GM19372 (cell line): ENCODE results near the gene KLHL34.

Experiments used
- ATAC-seq: cut with Tn5 transposase; IDR thresholded peaks from one replicate; pipeline ENCODE4 v1.9.1; 2021; ENCODE audit warnings: mild to moderate bottlenecking, low read depth, moderate library complexity; ENCODE audit not compliant: unreplicated experiment

Gene KLHL34, protein sequence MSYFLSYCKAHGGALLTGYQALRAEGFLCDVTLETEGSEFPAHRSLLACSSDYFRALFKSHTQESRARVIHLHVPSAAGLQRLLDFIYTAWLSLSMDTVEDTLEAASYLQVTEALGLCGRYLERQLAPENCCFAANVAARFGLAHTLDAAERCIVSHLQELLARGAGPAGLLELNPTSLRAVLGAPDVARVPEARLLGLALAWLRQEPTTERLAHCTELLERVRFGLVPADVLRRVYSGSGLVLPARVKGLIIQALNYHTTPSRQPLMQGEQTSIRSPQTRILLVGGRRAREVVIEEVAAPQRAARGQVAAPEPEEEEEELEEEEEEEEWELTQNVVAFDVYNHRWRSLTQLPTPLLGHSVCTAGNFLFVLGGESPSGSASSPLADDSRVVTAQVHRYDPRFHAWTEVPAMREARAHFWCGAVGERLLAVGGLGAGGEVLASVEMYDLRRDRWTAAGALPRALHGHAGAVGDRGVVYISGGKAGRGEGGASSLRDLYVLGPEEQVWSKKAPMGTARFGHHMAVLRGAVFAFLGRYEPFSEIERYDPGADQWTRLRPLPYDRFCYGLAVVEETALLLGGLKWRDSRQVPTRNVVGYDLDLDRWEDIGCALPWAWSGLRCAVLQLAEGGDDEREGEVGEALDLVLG

DNA sequence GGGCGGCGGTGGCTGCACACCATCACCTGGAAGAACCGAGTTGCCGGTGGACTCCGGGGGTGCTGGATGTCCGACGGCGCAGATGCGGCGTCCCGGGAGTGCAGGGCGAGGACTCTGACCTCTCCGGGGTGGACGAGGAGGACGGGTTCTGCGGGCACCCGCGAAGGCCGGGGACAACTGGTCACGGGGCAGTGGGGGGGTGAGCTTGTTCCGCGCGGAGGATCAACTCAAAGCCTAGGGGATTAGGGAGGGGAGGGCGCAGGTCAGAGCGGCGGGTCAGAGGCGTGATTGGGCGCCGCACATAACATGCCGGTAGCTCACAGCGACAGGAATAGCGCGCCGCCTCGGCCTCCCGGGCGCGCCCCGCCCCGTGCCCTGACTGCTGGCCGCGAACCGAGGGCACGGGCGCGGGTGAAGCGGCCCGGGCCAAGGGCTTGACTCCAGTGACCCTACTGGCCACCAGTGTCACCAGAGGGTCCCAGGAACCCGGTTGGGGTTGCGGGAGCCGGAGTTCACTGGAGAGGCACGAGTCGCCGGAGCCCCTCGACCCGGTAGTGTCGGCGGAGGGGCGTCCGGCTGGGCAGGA is at the start of gene KLHL34:
KLHL34 (minus strand) TSS at position 179 of the 586 bp plus-strand sequence. CDS start 542 bp downstream, outside the sequence.
- peak; percentile 37 for ATAC-seq

DNA sequence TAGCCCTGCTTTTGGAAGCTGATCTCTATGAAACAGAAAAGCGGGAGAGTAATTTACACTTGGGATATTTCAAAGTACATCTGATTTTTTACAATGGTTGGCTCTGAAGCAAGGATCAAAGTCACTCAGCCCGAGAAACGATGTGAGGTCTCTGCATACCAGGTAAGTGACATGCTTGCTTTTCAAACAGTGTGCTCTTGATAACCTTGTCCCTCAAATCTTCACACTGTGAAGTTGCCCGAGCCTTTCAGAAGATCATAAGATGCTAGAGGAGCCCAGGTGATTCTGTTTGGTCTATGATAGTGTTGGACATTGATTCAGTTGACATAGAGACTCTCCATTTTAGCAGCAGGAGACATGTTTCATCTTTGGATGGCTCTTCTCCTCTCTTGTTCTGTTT is 47.1 kb upstream of the KLHL34 start:
- no peak for ATAC-seq

DNA sequence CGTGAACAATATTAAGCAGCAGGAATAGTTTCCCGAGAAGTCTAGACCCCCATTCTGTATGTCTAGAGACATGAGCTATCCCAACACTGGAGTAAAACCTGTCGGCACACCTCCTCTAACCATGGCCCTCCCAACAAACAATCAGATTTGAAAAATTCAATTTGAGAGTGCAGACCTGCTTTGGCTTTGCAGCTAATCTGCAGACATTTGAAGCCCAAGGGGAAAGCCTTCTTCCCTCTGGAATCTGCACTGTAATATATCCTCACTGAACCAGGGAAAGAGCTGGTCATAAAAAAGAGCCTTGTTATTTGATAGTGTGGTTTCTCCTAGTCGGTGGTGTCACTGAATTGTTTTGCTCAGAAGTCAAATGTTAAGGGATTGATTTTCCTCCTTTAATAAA is 44.6 kb upstream of the KLHL34 start:
- no peak for ATAC-seq

DNA sequence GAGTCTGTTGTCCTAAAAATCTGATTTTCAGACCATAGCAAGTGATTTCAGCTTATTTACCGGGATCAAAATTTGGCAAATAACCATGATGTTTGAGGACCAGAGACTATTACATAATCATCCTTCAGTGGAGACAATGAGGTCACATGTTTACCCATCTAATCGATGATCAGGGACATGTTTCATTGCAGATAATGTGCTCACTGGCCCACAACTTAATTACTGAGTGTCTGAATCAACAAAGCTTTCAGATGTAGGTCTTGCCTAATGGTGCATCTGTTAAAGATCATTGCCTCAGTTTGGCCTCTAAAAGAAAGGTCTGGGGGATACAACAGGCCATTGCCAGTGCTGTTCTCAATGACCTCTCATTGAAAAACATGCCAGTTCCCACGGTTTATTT is 42.8 kb upstream of the KLHL34 start:
- ATAC-seq = no peak

DNA sequence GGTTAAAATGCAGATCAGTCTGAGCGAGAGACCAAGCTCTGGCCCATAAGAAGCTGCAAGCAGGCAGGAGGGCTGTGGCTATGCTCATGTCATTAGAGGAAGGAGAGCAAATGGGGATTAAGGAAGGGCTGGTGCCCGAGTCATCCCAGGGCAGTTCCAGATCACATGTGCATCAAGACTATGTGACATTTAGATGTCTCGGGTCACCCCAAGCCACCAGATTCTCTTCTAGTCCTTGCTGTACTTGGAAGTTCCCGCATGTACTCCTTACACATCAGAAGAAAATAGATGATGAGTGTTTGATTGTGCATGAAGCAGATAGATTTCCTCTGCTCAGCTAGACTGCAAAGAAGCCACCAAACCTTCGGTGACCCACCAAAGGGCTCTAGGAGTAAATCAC is 42.1 kb upstream of the KLHL34 start:
- ATAC-seq = no peak

DNA sequence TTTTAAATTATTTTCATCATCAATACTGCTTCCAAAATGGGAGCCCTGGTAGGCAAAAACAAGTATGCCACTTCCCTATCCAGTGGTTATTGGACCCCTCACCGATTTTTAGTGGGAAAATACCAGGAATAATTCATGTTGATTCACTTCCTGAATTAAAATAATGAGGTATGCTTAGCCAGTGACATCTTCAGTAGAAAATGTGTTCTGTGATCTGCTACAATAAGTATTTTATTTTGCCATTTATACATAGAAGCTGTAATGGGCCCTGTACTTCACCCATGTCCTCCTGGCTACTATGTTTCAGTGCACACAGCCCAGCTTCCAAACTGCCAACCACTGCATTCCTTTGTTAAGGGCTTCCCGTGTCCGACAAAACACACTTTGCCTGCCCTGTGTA is 41.0 kb upstream of the KLHL34 start:
- no peak for ATAC-seq

DNA sequence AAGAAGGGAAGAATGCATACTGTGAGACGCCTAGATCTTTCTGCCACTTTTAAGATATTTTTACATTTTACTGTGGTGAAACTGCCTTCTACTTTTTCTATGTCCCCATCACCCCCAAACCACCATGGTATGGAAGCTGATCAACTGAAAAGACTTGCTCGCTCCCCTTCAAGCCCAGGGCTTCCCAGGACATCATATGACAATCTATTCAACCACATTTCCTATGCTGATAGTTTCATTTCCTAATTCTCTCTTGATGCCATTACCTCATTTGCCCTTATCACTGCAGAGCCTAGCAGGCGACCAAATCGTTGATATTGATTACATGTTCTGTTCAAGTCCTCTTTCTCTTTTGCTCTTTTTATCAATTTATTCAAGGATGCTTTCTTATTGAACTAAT is 40.1 kb upstream of the KLHL34 start:
- ATAC-seq = no peak

DNA sequence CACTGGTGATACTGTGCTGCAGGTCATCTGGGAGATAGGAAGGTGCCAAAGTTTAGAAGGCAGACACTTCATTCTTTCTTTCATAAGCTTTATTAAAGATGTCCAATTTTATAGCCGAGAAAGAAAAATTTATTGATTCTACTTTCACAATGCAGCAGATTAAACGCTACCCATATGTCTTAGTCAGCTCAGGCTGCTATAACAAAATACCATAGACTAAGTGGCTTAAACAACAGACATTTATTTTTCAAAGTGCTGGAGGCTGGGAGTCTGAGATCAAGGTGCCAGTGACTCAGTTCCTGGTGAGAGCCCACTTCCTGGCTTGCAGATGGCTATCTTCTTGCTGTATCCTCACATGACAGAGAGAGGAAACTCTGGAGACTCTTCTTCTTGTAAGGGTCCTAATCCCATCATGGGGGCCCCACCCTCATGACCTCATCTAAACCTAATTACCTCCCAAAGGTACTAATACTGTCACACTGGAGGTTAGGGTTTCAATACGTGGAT is 33.4 kb upstream of the KLHL34 start:
- ATAC-seq = no peak

DNA sequence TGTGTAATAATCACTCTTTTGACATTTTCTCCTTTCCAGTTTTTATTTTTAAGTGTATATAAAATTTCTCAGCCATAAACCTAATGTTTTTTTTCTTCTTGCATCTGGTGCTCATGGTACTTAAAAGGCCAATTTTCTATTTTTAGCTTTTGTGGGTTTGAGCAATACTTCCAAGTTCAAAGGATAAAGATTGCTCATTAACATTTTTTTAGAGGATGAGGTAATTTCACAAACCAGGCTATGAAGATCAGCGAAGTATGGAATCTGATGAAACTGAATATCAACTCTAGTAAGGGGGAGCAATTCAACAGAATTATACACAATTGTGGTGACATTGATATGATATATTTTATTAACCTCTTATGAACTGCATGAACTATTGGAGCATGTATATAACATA is 25.8 kb upstream of the KLHL34 start:
- no peak for ATAC-seq

DNA sequence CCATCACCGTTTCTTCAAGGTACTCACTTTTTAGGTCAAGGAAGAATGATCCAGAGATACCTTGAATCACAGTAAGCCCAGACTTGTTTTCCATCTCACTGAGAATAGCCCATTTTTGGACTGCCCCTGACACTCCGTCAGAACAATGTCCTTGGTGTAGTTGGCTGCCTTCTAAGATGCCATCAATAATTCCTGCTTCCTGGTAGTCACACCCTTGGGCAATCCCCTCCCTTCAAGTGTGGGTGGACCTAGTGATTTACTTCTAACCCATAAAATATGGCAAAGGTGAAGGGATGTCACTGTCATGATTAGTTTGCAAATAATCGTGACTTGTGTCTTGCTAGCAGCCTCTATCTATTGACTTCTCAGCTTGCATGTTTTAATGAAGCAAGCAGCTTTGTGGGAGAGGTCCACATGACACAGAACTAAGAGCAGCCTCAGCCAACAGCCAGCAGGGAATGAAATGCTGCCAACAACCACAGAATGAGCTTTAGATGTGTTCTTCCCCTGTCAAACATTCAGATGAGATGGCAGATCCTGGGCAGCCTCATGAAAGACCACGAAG is 20.0 kb upstream of the KLHL34 start:
- no peak for ATAC-seq

DNA sequence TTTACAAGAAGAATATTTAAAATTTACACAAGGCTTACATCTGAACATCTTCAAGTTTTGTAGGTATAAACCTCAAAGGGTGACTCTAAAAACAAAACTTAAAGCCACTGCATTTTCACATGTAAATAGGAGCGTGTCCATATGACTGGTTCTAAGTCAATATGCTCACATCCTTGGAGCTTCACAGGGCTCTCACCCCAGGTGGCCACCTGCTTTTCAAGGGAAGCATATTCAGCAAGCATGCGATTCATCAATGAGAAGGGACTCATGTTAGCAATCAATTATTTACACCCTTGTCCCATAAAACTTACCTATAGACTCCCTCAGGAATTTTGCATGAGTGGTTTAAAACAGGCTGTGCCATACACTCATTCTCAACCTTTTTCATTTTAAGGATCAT is 17.8 kb upstream of the KLHL34 start:
- ATAC-seq = no peak

DNA sequence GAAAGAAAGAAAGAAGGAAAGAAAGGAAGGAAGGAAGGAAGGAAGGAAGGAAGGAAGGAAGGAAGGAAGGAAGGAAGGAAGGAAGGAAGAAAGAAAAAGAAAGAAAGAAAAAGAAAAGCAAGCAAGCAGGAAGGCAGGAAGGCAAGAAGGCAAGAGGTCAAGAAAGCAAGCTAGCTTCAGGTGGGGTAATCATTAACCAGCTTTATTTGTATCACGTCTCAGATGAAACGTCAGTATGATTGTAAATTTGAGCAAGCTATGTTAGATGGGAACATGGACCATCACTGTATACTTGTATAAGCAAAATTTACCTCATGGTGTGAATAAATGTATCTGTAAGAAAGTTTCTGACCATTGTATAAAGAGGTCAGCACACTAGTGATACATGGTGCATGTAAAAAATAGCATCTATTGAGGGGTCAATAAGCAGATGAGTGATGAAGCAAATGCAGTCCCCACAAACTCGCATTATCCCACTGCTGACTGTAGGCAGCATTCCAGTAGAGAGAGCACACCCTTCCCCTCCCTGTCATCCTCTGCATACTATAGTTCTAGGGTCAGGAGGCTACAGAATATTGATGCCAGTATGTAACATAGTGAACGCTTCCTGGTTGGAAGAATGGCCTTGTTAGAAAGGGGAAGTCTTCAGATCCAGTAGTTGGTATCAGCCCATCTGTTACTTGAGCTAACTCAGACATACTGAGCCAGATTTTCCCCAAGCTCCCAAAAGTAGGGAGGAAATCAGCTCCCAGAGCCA is 16.5 kb upstream of the KLHL34 start:
- no peak for ATAC-seq

DNA sequence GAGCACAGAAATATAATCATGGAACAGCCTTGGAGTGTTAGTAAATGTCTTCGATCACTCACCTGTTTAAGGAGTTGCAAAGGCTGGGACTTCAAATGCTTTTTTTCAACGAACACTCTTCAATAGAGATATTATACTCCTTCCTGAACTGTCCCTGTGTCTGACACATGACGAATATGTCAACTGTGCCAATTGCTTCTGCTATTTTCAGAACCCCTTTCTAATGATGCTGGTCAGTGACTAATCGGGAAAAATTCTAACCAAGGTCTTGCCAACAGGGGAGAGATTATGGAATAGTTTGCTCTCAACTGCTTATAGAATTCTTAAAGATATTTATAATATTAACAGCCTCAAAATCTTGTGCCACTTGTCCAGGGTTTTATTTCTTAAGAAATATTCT is 8.5 kb upstream of the KLHL34 start:
- ATAC-seq = no peak

DNA sequence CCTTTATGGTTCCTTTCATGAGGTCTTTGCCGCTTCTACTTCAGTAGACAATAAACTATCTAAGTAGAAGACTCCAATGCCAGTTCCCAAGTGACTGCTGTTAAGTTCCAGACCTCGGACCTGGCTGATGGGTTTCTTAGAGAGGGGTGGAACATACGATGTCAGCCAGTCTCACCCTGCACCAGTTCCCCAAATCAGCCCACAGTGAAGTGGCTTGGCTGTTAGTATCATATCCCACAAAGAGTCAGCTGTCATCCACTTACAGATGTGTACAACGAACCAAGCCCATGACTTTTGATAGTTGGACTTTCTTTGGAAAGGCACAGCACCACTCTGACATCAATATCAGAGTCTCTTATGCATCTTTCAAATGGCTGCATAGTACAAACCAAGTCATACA is 8.1 kb upstream of the KLHL34 start:
- no peak for ATAC-seq

DNA sequence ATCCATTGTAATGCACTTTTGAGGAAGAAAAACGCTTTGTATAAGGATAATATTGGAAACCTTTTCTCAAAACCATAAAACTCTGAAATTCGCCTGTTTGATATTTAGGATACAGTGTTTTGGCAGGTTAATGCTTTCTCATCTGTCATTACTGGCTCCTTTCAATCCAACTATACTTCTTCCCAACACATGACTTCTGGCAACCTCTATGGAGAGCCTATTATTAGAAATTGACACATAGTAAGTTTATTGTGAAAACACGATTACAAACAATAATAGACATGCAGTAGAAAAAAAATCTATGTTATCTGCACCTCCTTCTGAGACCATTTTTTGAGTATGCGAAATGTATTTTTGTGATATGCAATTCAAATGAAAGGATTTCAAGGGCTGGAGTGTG is 4.6 kb upstream of the KLHL34 start:
- no peak for ATAC-seq

DNA sequence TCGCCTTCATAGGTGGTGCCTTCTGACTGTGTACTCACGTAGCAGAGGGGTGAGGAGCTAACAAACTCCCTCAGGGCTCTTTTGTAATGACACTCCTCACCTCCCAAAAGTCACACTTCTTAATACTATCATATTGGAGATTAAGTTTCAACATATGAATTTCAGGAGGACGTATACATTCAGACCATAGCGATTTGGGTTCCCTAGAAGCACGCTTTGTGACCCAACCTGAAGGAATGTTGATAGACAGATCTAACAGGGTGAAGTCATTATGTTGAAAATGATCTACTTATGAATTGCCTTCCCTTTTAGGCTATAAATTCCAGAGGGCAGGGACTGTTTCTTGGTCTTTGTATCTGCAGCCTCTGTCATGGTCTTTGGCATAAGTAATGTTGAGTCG is 3.2 kb upstream of the KLHL34 start:
- ATAC-seq = no peak

DNA sequence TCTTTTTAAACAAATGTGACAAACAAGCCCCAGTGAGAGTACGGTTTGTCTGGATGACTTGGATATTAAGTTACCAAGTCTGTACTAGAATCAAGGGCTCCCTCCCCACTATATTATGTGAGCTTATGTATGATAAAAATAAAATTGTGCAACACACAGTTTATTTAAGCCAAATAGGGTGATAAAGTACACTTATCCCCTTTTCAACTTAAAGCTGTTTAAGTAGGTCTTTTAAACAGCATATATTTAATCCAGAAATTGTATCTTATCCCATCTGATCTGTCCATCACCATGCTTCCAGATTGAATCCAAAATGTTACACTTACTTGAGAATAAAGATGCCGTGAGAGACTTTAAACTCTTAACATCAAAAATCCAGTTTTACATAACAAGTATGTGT is 2.0 kb upstream of the KLHL34 start:
- no peak for ATAC-seq

DNA sequence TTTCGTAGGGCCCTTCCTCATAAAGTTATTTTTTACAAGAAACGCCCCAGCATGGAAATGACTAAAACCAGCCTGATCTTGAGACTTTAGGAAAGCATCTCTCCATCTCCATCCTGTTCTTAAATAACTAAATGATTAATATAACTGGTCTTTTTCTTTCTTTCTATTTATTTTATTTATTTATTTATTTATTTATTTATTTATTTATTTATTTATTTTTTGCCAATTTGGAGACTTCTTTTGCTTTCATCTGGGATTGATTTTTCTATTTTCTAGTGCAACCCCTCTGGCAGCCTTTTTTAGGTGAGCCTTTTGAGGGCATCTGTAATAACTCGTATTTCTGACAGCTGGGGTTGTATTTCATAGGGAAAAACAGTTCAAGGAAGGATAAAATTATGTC is 1.2 kb upstream of the KLHL34 start:
- ATAC-seq = no peak

DNA sequence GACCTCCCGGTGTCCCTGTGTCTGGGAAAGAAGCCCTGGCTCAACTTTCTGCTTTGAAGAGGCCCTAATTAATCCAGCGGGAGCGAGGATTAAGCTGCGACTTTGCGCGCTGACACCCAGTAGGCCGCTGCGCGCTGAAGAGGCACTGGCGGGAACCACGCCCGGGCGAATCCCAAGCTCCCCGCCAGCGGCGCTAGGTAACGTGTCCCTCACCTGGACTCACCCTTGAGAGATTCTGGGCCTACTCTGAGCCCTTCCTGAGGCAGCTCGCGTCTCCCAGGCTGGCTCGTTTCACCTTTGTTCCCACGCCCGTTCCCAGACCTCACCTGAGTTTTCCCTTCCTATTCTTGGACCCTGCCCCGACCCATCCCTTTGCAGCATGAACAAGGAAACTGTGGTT is 616 bp upstream of the KLHL34 start:
- peak; percentile 27 for ATAC-seq

DNA sequence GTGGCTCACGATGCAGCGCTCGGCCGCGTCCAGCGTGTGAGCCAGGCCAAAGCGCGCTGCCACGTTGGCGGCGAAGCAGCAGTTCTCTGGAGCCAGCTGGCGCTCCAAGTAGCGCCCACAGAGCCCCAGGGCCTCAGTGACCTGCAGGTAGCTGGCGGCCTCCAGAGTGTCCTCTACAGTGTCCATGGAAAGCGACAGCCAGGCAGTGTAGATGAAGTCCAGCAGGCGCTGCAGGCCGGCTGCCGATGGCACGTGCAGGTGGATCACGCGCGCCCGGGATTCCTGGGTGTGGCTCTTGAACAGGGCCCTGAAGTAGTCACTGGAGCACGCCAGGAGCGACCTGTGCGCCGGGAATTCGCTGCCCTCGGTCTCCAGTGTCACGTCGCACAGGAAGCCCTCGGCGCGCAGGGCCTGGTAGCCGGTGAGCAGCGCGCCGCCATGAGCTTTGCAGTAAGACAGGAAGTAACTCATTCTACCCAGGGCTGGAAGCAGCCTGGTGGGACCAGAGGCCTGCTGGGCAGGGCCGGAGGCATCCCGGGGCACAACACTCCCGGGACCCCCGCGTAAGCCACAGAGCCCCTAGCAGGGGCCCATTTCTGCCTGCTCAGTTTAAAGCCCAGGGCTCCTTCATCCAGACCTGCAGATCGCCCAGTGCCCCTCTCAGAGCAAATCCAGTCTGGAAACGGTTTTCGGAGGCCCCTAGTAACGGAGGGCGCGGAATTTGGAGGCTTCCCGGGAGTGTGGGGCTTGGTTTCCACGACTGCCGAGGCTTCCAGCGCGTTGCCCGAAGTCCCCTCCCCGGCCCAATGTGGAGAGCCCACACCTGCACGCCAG is 595 bp downstream of the KLHL34 start:
- no peak for ATAC-seq
